KMS-11 (cell line): ENCODE measurements around the gene SDK2.

Experiments used
- H2AFZ ChIP-seq: fragments of 200-600 bp; sonication (generic); 2 replicates; pipeline ENCODE4 v1.6.1; 2016; ENCODE audit warnings: antibody characterized with exemption, mixed run types, low read depth
- H3K27ac ChIP-seq: fragments of 200-600 bp; sonication (generic); 2 replicates; pipeline ENCODE4 v1.6.1; 2016; ENCODE audit warnings: mild to moderate bottlenecking, mixed run types
- H3K27me3 ChIP-seq: fragments of 200-600 bp; sonication (generic); 2 replicates; pipeline ENCODE4 v1.6.1; 2017; ENCODE audit warnings: mild to moderate bottlenecking, low read depth, mixed run types, moderate library complexity; ENCODE audit not compliant: insufficient read depth
- H3K36me3 ChIP-seq: fragments of 200-600 bp; sonication (generic); 2 replicates; pipeline ENCODE4 v1.6.1; 2017; ENCODE audit warnings: mild to moderate bottlenecking, mixed run types; ENCODE audit not compliant: insufficient read depth
- H3K4me1 ChIP-seq: fragments of 200-600 bp; sonication (generic); 2 replicates; pipeline ENCODE4 v1.6.1; 2016; ENCODE audit warnings: mild to moderate bottlenecking, low read depth, mixed run types; ENCODE audit not compliant: poor library complexity, severe bottlenecking
- H3K4me2 ChIP-seq: fragments of 200-600 bp; sonication (generic); 2 replicates; pipeline ENCODE4 v1.7.0; 2016; ENCODE audit warnings: mild to moderate bottlenecking, mixed run types
- H3K4me3 ChIP-seq: fragments of 200-600 bp; sonication (generic); IDR thresholded peaks from 2 replicates; pipeline ENCODE4 v1.6.1; 2017; ENCODE audit warnings: low read depth, low read length, mixed read lengths; ENCODE audit not compliant: insufficient read depth
- H3K79me2 ChIP-seq: fragments of 200-600 bp; sonication (generic); 2 replicates; pipeline ENCODE4 v1.6.1; 2016; ENCODE audit warnings: low read depth, mixed run types; ENCODE audit not compliant: insufficient read depth
- H3K9ac ChIP-seq: fragments of 200-600 bp; sonication (generic); 2 replicates; pipeline ENCODE4 v1.6.1; 2016; ENCODE audit warnings: mild to moderate bottlenecking, mixed run types
- H4K20me1 ChIP-seq: fragments of 200-600 bp; sonication (generic); 2 replicates; pipeline ENCODE4 v1.6.1; 2016; ENCODE audit warnings: mild to moderate bottlenecking, mixed run types; ENCODE audit not compliant: insufficient read depth
- TF ChIP-seq, protein P1 (sequence below): fragments of 200-600 bp; sonication (generic); conservative IDR thresholded peaks from 2 replicates; pipeline ENCODE4 v1.6.1; 2017; ENCODE audit warnings: low read depth, mild to moderate bottlenecking, antibody characterized with exemption, low read length, moderate library complexity, mixed read lengths

Gene SDK2

DNA sequence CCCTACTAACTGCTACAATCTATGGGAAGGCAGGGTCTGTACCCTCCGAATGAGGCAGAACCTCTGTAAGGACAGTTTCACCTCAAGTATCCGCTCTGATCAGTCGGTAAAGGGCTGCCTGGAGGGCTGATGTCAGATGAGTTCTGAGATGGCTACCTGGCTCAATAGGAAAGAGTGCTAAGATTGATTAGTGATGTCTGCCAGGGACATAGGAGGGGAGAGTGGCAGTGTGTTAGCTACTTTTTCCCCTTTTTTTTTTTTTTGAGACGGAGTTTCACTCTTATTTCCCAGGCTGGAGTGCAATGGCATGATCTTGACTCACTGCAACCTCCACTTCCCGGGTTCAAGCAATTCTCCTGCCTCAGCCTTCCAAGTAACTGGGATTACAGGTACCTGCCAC is 293.4 kb downstream of the SDK2 start:
- TF ChIP-seq, protein P1, sequence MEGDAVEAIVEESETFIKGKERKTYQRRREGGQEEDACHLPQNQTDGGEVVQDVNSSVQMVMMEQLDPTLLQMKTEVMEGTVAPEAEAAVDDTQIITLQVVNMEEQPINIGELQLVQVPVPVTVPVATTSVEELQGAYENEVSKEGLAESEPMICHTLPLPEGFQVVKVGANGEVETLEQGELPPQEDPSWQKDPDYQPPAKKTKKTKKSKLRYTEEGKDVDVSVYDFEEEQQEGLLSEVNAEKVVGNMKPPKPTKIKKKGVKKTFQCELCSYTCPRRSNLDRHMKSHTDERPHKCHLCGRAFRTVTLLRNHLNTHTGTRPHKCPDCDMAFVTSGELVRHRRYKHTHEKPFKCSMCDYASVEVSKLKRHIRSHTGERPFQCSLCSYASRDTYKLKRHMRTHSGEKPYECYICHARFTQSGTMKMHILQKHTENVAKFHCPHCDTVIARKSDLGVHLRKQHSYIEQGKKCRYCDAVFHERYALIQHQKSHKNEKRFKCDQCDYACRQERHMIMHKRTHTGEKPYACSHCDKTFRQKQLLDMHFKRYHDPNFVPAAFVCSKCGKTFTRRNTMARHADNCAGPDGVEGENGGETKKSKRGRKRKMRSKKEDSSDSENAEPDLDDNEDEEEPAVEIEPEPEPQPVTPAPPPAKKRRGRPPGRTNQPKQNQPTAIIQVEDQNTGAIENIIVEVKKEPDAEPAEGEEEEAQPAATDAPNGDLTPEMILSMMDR, result no peak
- Histone ChIP-seq H3K4me1 (no peaks in the 10 kb centered on the region), H3K4me3 (no peak overlapping the region), H3K27me3 (no peaks in the 10 kb centered on the region; the same call in 1 of the 2 replicates), H3K79me2 (no peaks in the 10 kb centered on the region), H3K9ac (no peak overlapping the region), H3K27ac (no peak overlapping the region), H4K20me1 (no peaks in the 10 kb centered on the region), H2AFZ (no peak overlapping the region), H3K36me3 (no peaks in the 10 kb centered on the region), H3K4me2 (no peak overlapping the region)

DNA sequence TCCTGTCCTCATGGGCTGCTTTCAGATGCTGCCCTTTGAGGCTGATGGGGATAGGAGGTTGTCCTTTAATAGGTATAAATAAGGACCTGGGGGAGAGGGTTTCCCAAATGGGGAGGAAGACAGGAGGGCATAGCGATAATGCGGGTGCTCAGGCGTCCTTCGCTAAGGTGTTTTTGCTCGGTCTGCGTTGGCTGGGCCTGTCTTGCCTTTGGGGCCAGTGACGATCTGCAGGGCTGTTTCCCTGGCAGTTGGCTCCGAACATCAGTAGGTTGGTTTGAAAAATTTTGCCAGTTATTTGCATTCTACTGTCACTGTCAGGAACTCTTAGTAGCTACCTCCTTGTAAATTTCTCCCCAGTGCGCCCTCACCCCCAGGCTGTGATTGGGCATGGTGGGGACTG is 294.6 kb downstream of the SDK2 start:
- TF ChIP-seq, protein P1, result no peak
- Histone ChIP-seq H3K4me1 (peaks cover 2% of the 10 kb centered on the region), H3K9ac (no peak overlapping the region), H3K27ac (no peak overlapping the region), H3K36me3 (no peaks in the 10 kb centered on the region), H3K27me3 (no peaks in the 10 kb centered on the region; the same call in 1 of the 2 replicates), H4K20me1 (no peaks in the 10 kb centered on the region), H3K4me2 (no peak overlapping the region), H2AFZ (no peak overlapping the region), H3K79me2 (no peaks in the 10 kb centered on the region), H3K4me3 (no peak overlapping the region)

DNA sequence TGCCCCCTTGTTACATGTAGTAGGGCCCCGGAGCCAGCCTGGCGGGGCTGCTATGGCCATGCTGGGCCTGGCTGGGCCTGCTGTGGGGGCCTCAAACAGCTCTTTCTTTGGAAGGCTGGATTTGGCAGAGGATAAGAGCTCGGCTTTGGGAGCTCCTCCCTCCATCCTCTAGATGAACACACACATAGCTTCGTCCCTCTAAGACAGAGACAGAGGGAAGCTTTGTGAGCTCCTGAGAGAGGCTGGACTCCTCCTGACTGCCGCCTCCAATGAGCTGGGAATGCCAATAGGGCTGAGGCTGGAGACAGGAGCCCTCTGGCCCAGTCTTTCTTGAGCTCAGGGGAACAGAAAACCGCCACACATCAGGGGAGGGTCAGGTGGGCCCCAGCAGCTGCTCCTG is 295.1 kb downstream of the SDK2 start:
- Histone ChIP-seq H3K27ac (no peak overlapping the region), H2AFZ (no peak overlapping the region), H3K4me3 (no peak overlapping the region), H3K4me2 (no peak overlapping the region), H3K79me2 (no peaks in the 10 kb centered on the region), H3K4me1 (peaks cover 7% of the 10 kb centered on the region), H3K27me3 (no peaks in the 10 kb centered on the region; the same call in 1 of the 2 replicates), H3K9ac (no peak overlapping the region), H3K36me3 (no peaks in the 10 kb centered on the region), H4K20me1 (no peaks in the 10 kb centered on the region)
- TF ChIP-seq, protein P1, result no peak

DNA sequence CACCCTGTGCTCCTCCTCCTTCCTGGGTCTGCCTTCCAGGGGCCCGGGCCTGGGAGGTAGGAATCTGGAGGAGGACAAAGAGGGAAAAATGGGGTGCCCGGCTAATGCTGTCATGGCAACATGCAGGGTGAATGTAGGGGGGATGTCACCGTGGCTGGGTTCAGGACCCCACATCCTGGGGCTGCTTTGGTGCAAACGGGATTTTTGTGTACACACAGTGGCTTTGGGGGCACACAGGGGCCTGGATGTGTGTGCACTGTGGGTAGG is 295.5 kb downstream of the SDK2 start:
- H3K79me2 ChIP-seq, result no peaks in the 10 kb centered on the region
- no peak overlapping the region for H2AFZ ChIP-seq
- H3K36me3 ChIP-seq, result no peaks in the 10 kb centered on the region
- no peak overlapping the region for H3K27ac ChIP-seq
- H4K20me1 ChIP-seq, result no peaks in the 10 kb centered on the region
- no peak overlapping the region for H3K4me3 ChIP-seq
- peaks cover 11% of the 10 kb centered on the region for H3K4me1 ChIP-seq
- no peak overlapping the region for H3K9ac ChIP-seq
- TF ChIP-seq, protein P1, result no peak
- no peak overlapping the region for H3K4me2 ChIP-seq
- H3K27me3 ChIP-seq, result no peaks in the 10 kb centered on the region; the same call in 1 of the 2 replicates
